SJSA1 (cell line): ENCODE results near the gene DLK1. TPM values are rescaled to one million over a fixed set of nuclear protein-coding genes. Genes with fewer than 3 reads are reported as not detected.

Experiments used
- DNase-seq, 2 experiments: peaks; one replicate each; pipeline ENCODE4 v3.0.0-alpha.2; 2015 to 2020; ENCODE audit warnings: low spot score in 2 of 2, low read depth in 1 of 2
- H3K27ac ChIP-seq: fragments of 250-450 bp; sonication (Bioruptor Pico); 2 replicates; pipeline ENCODE4 v1.5.1; 2020; ENCODE audit warnings: mild to moderate bottlenecking, moderate library complexity
- H3K27me3 ChIP-seq: fragments of 250-450 bp; sonication (Bioruptor Pico); replicated peaks from 2 replicates; pipeline ENCODE4 v1.5.1; 2020; ENCODE audit warnings: mild to moderate bottlenecking, moderate library complexity
- H3K36me3 ChIP-seq: fragments of 250-450 bp; sonication (Bioruptor Pico); 2 replicates; pipeline ENCODE4 v1.5.1; 2020; ENCODE audit warnings: mild to moderate bottlenecking
- H3K4me1 ChIP-seq: fragments of 250-450 bp; sonication (Bioruptor Pico); replicated peaks from 2 replicates; pipeline ENCODE4 v1.6.1; 2021; ENCODE audit warnings: mild to moderate bottlenecking
- H3K4me3 ChIP-seq: fragments of 250-450 bp; sonication (Bioruptor Pico); 2 replicates; pipeline ENCODE4 v1.5.1; 2020; ENCODE audit warnings: mild to moderate bottlenecking
- H3K9me3 ChIP-seq: fragments of 250-450 bp; sonication (Bioruptor Pico); replicated peaks from 2 replicates; pipeline ENCODE4 v1.5.1; 2020; ENCODE audit warnings: mild to moderate bottlenecking
- total RNA-seq: library from RNA; depleted of rRNA; stranded (reverse); fragments of >200 nt; shearing (Covaris generic); gene quantifications from 2 replicates; pipeline ENCODE4 v1.2.3, GENCODE V29; 2014

The DLK1 gene
- total RNA-seq, 1 experiment from 2014 or later: not detected

DNA sequence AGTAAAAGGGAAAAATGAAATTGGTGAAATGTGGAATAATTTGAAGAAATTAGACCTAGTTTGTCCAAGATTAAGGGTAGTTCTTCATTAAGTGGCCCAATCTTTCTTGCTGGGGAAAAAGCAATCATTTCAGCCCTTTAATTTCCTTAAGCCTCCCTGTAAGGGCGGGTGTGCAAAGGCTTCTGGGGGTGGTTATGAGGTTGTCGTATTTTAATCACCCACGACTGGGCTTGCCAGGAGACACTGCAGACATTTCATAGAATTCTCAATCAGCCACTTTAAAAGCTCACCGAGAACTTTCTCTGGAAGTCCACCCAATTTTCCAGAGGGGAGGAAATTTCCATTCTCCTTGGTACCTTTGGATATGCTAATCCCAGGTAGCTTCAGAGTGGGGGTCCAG lies 43.4 kb downstream of the DLK1 start:
- Histone ChIP-seq H3K36me3 (no peaks in the 10 kb centered on the region), H3K4me3 (no peak overlapping the region), H3K4me1 (no peaks in the 10 kb centered on the region), H3K9me3 (no peaks in the 10 kb centered on the region), H3K27me3 (no peaks in the 10 kb centered on the region), H3K27ac (no peak overlapping the region)
- no peak for DNase-seq

DNA sequence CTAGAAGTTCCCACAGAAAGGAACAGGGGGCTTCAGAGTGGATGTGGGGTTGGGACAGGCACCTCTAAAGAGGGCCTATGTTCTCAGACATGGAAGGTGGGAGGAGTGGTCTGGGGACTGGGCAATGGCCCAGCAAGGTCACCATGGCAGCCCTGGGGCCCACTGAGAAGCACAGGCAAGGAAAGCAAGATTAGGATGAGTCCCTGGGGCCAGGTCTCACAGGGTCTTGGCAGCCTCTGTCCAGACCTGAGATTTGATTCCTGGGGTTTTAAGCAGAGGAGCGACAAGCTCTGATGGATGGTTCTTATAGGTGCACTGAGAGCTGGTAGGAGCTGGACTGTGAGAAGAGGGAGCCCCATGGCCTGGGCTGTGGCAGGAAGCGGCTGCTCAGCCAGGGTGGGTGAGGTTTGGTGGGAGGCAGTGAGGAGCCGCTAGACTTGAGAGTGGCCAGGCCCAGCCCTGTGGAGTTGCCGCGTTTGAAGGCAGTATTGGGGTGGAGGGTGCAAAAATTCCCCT lies 44.0 kb downstream of the DLK1 start:
- H3K4me3 ChIP-seq: no peak overlapping the region
- no peak overlapping the region for H3K27ac ChIP-seq
- H3K9me3 ChIP-seq: no peaks in the 10 kb centered on the region
- H3K36me3 ChIP-seq: no peaks in the 10 kb centered on the region
- H3K27me3 ChIP-seq: no peaks in the 10 kb centered on the region
- no peaks in the 10 kb centered on the region for H3K4me1 ChIP-seq
- no peak for DNase-seq

DNA sequence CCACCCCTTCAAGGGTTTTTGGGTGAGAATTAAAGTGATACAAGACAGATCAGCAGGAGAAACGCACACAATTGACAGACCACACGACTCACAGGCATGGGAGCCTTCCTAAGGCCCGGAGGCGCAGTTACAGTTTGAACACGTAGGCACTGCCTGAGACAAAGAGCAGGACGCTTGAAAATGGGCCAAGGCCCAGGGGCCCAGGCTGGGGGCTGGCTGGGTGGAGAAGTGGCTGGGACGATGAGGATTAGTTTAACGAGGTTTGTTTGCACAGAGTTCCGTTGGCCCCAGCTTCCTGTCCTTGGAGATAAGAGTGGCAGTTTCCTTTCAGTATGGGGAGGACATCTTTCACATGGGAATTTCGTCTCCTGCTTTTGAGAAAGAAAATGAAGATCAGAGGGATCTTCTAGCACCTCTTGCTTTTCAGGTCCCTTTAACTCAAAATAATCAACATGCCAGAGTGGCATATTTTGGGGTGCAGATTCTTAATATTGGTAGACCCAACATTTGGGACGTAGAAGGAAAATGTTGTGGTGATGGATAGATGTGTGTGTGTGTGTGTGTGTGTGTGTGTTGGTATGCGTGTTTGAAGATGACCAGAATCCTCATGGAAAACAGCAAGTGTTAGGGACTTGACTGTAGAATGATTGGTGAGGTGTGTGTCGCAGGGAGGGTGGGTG lies 44.6 kb downstream of the DLK1 start:
- H3K4me1 ChIP-seq: no peaks in the 10 kb centered on the region
- no peaks in the 10 kb centered on the region for H3K27me3 ChIP-seq
- H3K9me3 ChIP-seq: no peaks in the 10 kb centered on the region
- H3K27ac ChIP-seq: no peak overlapping the region
- H3K36me3 ChIP-seq: no peaks in the 10 kb centered on the region
- DNase-seq: no peak
- H3K4me3 ChIP-seq: no peak overlapping the region

DNA sequence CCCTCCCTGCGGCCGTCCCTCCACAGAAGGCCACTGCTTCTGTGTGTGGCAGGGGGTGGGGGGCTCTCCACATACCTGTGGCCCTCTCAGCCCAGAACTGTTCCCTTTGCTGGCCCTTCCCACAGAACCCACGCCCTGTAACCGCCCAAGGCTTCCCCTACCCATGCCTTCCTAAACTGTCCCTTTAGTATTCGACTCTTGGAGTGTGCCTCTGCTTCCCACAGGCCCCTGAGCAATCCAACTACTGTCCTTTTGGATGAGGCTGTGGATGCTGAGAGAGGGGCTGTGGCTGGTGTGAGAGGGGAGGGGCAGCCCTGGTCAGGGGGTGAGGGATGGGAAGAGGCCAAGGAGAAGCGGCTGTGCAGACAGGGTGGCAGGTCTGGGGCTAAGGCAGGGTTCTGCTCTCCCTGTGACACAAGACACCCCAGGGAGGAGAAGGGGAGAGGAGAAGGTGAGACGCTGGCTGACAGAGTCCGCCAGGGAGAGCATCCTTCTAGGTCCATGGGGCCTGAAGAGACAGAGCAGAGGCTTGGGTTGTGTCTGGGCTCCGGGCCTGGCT lies 46.0 kb downstream of the DLK1 start:
- H3K4me1 ChIP-seq: no peaks in the 10 kb centered on the region
- DNase-seq: no peak

DNA sequence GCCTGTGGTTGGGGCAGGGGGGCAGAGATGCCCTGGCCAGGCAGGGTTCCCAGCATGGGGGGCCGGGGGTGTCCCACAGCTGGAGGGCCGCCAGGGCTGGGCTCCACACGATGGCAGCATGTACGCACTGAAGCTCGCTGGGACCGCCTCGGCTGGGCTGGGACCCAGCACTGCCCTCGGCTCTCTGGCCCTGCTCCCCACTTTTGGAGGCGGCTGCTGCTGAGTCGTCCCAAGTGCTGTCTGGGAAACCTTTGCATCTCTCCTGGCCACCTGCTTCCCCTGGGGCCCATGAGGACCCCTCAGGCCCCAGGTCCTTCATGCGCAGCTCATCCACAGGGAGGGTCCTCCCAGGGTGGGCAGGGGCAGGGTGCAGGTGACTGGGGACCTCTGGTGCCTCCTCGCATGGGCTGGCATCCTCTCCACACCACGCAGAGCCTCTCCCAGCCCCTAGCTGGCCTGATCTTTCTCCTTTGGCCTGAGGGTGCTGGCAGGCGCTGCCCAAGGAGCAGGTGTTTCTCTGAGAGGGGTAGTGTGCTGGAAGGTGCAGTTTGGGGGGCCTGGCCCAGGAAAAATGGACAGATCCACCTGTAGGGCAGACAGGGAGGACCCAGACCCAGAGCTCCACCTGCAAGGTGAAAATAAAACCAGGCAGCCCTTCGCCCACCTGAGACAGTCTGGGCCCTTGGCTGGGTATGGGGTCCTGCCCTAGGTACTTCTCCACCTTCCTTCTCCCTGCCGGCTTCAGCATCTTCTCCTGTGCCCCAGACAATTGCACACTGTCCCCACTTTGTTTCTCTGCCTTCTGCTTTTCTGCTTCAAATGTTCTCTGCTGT lies 46.9 kb downstream of the DLK1 start:
- Histone ChIP-seq H3K27ac (no peak overlapping the region), H3K4me3 (no peak overlapping the region), H3K27me3 (no peaks in the 10 kb centered on the region), H3K9me3 (no peaks in the 10 kb centered on the region), H3K36me3 (no peaks in the 10 kb centered on the region), H3K4me1 (no peaks in the 10 kb centered on the region)
- no peak for DNase-seq

More for the DNA sequence above, 46.0 kb downstream of the DLK1 start:
- Histone ChIP-seq H3K36me3 (no peaks in the 10 kb centered on the region), H3K27ac (no peak overlapping the region), H3K4me3 (no peak overlapping the region), H3K27me3 (no peaks in the 10 kb centered on the region), H3K9me3 (no peaks in the 10 kb centered on the region)

DNA sequence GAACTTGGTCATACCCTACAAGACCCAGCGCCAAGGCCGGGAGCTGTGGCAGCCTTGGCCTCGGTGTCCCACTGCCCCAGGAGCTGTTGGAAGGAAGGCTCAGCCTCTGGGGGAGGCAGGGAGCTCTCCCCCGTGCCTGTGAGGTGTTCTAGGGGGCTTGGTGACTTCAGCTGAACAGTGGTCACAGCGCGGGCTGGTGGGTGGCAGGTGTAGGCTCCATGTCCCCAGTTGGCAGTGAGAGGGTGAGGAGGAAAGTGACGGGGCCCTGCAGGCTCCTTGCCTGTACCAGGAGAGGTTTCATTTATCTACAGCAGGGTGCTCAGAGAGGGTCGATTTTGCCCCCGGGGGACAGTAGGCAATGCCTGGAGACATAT lies 47.5 kb downstream of the DLK1 start:
- no peaks in the 10 kb centered on the region for H3K4me1 ChIP-seq
- peak in 1 of 2 experiments; percentile 15 for DNase-seq
- no peak overlapping the region for H3K27ac ChIP-seq
- H3K36me3 ChIP-seq: no peaks in the 10 kb centered on the region
- H3K4me3 ChIP-seq: no peak overlapping the region
- no peaks in the 10 kb centered on the region for H3K9me3 ChIP-seq
- H3K27me3 ChIP-seq: no peaks in the 10 kb centered on the region

DNA sequence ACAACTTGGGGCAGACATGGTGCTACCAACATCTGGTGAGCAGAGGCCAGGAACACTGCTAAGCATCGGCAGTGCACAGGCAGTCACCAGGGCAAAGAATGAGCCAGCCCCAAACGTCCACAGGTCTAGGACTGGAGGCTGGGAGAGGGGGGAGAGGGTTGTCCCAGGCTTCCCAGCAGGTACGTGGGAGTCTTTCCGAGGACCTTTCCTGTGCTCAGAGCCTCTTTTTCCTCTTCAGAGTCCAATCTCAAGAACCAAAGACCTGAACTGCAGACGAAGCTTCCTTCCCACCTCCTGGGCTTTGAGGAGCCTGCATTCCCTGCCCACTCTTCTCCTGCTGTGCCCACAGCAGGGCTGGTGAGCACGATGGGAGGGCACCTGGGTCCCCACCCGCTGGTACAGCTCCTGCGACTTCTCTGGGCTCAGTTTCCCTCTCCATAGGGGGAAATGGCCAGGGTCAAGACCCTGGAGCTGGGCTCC lies 48.7 kb downstream of the DLK1 start:
- no peak for DNase-seq
- H3K4me1 ChIP-seq: no peaks in the 10 kb centered on the region
- H3K9me3 ChIP-seq: no peaks in the 10 kb centered on the region
- H3K27ac ChIP-seq: no peak overlapping the region
- no peaks in the 10 kb centered on the region for H3K27me3 ChIP-seq
- no peak overlapping the region for H3K4me3 ChIP-seq
- no peaks in the 10 kb centered on the region for H3K36me3 ChIP-seq

DNA sequence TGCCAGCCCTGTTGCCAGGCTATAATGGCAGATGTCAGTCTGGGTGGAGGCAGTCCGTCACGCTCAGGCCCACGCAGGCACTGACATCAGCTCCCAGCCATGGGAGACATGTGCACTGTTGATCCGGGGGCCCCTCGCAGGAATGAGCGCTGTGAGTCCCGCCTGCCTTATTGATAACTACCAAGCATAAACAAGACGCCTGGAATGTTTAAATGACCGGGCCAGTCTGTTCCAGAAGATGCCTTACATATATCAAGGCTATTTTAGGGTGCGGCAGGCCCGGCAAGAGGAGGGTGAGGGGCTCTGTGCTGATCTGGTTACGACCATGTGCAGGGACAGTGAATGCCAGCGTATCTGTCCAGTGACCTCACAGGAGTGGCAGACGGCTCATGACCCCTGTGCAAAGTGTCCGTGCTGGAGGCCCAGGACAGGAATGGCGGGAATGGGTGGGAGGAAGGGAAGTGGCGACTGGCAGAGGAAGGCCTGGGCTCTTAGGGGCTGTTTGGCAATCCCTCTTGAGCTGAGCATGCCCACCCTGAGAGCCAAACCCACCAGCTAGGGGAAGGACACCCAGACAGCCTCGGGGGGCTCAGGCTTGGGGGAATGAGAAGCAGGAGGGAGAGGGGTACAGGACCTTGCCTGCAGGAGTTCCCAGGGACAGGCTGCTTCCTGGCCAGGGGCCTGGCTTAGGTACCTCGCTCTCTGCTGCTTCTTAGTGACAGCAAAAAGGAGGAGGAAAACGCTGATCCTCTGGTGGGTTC lies 49.3 kb downstream of the DLK1 start:
- DNase-seq: peak in 1 of 2 experiments; percentile 21
- Histone ChIP-seq H3K4me1 (no peaks in the 10 kb centered on the region), H3K27me3 (no peaks in the 10 kb centered on the region), H3K27ac (no peak overlapping the region), H3K36me3 (no peaks in the 10 kb centered on the region), H3K9me3 (no peaks in the 10 kb centered on the region), H3K4me3 (no peak overlapping the region)

DNA sequence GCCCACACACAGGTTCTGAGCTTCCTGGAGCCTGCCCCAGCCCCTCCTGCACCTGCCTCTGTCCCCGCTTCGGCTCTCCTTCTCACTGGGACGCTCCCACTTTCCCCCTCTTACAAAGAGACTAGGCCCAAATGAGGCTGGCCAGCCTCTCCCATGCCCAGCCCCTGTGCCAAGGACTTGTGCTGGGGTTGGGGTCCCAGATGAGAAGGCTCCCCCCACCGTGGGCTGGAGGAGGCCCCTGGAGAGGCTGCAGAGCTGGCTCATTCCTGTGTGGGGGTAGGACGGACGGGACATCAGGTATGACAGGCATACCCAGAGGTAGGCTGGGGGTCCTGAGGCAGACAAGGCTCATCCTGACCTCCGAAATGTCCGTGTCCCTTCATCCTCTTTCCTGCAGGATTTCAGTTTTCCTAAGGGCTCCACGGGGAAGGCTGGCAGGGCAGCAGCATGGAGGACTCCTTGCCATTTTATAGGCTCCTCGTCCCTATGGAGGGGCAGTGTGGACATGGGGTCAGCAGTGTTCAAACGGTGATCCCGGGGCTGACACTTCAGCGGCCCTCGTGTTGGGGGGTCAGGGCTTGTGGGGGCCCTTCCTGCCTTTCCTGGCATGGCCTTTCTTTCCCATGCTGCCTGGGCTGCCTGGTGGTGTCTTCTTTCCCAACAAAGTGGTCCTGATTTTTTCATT lies 50.1 kb downstream of the DLK1 start:
- Histone ChIP-seq H3K9me3 (no peaks in the 10 kb centered on the region), H3K36me3 (no peaks in the 10 kb centered on the region), H3K27me3 (no peaks in the 10 kb centered on the region), H3K27ac (no peak overlapping the region), H3K4me1 (no peaks in the 10 kb centered on the region), H3K4me3 (no peak overlapping the region)
- DNase-seq: peak in 1 of 2 experiments; percentile 34

DNA sequence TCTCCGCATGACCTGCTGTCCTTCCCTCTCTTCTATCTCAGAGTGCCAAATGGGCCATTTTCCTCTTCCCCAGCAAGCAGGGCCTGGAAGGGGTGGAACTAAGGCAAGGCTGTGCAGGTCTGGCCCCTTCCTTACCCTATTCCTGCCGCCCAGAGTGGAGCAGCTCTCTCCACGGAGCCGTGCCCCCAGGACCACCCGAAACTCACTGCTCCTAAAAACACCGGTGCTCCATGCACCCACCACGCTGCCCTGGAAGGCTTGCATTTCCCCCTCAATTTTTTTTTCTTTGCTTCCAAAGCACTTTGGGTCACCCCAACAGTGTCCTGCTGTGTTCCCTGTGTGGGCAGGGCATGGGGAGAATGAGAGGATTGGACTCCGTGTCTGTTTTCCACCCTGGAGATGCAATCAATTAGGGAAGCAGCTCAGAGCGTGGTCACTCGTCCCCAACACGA lies 50.7 kb downstream of the DLK1 start:
- Histone ChIP-seq H3K9me3 (no peaks in the 10 kb centered on the region), H3K27ac (no peak overlapping the region), H3K36me3 (no peaks in the 10 kb centered on the region), H3K4me1 (no peaks in the 10 kb centered on the region), H3K27me3 (no peaks in the 10 kb centered on the region), H3K4me3 (no peak overlapping the region)
- peak in 1 of 2 experiments; percentile 18 for DNase-seq

DNA sequence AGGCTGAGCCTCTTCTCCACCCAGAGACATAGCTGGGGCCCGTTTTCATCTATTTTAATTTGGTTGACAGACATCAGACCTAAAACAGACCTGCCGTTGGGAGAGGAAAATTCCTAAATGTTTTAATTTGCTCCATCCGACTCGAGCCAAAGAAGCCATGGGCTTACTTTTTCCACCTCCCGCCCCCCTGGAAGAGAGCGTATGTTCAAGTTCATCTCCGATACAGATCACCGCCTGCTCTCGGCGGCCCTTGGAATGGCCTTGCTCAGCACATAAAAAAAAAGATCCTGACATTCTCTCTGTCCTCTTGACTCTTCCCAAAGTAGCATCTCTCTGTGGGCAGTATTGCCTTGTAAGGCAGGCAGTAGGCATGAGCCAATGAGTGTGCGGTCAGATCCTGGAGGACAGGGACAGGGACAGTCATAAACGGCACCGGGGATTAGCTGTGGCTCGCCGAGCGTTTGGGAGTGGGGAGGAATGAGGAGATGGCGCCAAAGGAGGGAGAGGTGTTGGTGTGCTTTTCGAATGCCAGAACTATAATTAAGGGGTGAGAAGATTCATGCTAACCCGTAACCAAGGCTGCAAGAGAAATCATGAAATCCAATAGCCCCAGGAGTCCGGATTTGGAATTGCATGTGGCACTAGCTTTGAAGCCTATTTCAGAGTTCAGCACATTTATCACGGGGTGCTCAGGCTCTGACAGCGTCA lies 51.3 kb downstream of the DLK1 start:
- Histone ChIP-seq H3K36me3 (no peaks in the 10 kb centered on the region), H3K4me3 (no peak overlapping the region), H3K4me1 (no peaks in the 10 kb centered on the region), H3K27ac (no peak overlapping the region), H3K27me3 (no peaks in the 10 kb centered on the region), H3K9me3 (no peaks in the 10 kb centered on the region)
- peak in 1 of 2 experiments; percentile 13 for DNase-seq

DNA sequence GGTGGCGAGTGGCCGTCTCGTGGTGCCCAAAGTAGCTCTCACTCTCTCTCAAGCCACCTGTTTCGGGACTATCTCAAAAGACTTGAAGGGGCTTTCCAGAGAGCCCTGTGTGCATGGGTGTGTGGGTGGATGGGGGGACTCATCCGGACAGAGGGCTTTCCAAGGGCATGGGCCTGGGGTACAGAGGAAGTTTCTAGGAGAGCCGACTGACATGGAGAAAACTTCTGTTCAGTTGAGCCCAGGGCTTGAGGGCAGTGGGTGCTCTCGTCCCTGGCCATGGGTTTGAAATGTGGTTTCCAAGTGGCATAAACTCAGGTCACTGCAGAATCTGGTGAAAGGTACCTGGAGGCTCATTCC lies 51.8 kb downstream of the DLK1 start:
- Histone ChIP-seq H3K9me3 (no peaks in the 10 kb centered on the region), H3K4me3 (no peak overlapping the region), H3K27me3 (no peaks in the 10 kb centered on the region), H3K36me3 (no peaks in the 10 kb centered on the region), H3K27ac (no peak overlapping the region), H3K4me1 (no peaks in the 10 kb centered on the region)
- peak in 1 of 2 experiments; percentile 14 for DNase-seq
